Measurements from ENCODE around the gene ADSS1.
A peak's percentile ranks its signal among the peaks of the same experiment; 100 is the strongest.

Gene ADSS1

GRCh38 chr14:104782808-104783139 is 58.7 kb downstream of the ADSS1 start:
- no peak for DNase-seq (ENCODE audit: low spot score)

- no peak for DNase-seq (ENCODE audit: low spot score)
Observed at GRCh38 chr14:104783484-104784217, 59.6 kb downstream of the ADSS1 start.

DNA sequence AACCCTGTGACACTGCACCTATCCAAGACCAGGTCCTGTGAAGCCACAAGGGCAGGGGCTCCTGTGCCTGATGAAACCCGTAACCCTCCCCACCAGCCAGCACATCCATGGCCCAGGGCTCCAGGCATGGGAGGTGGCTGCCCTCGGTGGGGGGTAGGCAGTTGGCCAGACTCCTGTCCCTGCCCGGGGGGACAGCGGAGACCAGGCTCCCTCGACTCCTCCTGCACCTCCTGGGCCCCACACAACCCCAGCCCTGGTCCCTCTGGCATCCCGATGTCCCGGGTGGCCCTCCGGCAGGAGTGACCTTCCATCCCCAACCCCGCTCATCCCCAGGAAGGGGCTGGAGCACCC is 60.2 kb downstream of the ADSS1 start:
- no peak for DNase-seq (ENCODE audit: low spot score)

DNA sequence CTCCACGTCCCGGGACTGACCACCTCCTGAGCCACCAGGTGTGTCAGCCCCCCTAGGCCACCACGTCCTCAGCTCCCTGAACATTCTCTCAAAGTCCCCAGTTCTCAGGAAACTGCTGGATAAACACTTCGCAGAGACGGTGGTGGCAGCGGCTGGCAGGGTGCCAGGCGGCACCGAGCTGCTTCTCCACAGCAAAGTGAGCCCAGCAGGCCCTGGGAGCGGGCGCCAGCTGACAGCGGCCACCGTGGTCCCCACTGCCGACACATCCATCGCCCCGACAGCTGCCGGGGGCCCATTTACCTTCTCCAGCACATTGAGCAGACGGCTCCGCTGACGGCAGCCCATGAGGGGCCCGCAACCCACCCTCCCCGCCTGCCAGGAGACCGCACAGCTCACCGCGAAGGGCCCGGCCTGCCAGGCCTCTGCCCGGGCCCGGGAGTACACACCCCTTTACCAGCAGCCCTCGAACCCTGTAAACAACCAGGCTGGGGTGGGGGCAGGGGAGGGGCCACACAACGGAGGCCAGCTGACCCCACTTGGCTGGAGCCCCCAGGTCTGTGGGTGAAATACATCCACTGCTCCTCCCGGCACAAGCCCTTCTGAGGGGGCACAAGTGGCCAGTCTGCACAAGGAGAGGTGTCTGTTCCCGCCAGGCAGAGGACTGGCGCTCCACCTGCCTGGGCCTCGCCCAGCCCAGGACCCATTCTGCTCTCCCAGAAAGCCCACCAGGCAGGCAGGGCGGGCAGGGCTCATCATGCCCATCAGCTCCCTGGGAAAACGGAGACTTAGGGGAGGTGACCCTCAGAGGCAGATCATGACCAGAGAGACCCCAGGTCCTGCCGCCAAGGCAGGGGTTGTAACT is 61.0 kb downstream of the ADSS1 start:
- DNase-seq (ENCODE audit: low spot score), result no peak

DNA sequence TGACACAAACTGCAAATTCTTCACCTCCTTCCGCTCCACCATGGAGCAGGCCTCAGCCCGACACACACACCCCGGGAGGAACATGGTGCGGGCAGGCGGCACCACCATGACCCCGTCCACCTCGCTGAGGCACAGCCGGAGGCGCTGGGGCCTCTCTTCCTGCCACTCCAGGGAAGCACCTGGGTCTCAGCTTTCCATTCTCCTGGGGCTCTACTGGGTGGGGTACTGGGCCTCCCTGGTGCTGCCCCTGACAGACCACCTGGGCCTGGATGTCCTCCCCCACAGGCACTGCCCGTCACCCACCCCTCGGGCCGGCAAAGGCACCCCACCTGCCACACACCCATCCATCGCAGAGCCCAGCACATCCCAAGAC is 61.7 kb downstream of the ADSS1 start:
- no peak for DNase-seq (ENCODE audit: low spot score)

- no peak for DNase-seq (ENCODE audit: low spot score)
Observed at GRCh38 chr14:104786091-104786586, 62.1 kb downstream of the ADSS1 start.

DNA sequence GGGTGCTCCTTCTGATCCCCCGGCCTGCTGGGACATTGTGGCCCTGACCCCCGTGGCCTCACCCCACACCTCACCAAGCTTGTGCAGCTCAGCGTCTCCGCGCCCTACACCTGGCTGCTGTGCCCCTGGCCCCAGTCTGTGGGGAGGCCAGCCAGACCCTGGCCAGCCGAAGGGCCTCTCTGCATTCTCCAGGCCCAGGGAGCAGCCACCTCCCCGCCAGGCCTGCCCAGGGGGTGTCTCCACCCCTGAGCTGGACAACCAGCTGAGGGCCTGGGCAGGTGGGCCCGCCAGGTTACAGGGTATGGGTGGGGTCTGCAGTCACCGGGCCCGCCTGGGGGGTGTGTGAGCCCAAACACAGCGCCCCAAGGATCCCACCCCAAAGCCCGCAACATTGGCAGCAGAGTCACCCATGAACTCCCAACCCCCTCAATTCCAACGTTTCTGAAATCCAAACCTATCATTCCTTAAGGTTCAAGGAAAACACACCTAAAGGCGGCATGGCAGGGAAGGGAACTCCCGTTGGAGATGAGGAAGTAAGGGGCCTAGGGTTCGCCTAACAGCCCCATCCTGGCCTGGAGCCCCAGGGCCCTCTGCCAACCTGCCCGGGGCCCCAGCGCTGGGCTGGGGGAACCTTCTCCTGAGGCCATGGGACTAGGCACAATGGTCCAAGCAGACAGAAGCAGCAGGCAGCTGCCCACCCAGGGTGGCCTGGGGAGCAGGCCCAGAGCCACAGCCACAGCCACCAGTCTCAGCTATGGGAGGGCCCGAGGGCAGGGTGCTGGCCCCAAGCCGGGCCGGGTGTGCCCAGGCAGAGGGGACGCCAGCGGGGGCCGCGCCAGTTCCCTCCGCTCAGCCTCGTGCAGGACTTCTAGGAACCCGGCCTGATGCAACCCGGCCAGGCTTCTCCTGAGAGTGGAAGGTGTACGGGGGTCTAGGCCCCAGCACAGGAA is 63.0 kb downstream of the ADSS1 start:
- DNase-seq (ENCODE audit: low spot score), result no peak

- no peak for DNase-seq (ENCODE audit: low spot score)
Observed at GRCh38 chr14:104787736-104788135, 63.7 kb downstream of the ADSS1 start.

DNA sequence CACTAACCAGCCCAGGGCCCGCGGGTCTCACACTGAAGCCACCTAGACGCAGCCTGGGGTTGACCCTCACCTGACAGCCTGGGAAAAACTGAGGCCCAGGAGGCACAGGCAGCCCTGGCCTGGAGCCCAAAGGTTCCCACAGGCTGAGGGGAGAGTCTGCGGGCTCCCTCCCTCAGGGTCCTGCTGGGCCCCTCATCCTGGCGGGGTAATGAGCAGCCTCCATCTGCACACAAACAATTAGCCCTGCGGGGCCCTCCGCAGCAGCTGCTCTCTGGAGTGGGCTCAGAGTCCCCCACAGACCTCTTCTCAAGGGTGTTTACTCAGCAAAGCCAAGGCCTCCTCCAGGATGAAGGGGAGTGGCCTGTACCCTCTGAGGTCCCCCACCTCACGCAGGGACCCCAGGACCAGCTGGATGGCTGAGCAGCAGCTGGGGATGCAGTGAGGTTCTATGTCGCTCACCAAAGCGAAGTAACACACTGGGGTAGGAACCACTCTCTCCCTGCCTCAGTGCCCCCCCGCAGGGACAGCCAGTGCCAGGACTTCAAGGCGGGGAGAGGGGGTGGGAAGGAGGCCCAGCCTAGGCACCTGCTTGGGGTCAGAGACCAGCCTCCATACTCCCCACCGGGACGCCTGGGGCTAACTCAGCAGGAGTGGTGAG is 64.3 kb downstream of the ADSS1 start:
- DNase-seq (ENCODE audit: low spot score), result no peak

- no peak for DNase-seq (ENCODE audit: low spot score)
Observed at GRCh38 chr14:104788873-104789663, 65.0 kb downstream of the ADSS1 start.

GRCh38 chr14:104789752-104790743 is 66.0 kb downstream of the ADSS1 start:
- no peak for DNase-seq (ENCODE audit: low spot score)

DNA sequence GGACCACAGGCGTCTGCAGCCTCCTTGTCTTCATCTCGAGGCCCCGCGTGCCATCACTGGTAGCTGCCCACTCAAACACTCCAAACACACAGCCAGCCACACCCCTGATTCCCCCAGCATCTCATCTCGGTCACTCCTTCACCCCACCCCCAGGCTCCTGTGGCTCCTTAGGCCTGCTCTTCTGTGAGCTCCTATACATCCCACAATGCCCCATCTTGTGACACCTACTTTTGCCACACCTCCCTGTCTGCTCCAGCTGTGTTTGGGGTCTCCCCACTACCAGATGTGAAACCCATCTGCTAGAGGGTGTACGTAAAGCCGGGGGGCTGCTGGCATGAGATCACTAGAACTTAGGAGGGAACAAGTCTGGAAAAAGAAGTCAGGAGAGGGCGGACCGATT is 67.4 kb downstream of the ADSS1 start:
- no peak for DNase-seq (ENCODE audit: low spot score)

GRCh38 chr14:104792101-104792884 is 68.3 kb downstream of the ADSS1 start:
- no peak for DNase-seq (ENCODE audit: low spot score)

DNA sequence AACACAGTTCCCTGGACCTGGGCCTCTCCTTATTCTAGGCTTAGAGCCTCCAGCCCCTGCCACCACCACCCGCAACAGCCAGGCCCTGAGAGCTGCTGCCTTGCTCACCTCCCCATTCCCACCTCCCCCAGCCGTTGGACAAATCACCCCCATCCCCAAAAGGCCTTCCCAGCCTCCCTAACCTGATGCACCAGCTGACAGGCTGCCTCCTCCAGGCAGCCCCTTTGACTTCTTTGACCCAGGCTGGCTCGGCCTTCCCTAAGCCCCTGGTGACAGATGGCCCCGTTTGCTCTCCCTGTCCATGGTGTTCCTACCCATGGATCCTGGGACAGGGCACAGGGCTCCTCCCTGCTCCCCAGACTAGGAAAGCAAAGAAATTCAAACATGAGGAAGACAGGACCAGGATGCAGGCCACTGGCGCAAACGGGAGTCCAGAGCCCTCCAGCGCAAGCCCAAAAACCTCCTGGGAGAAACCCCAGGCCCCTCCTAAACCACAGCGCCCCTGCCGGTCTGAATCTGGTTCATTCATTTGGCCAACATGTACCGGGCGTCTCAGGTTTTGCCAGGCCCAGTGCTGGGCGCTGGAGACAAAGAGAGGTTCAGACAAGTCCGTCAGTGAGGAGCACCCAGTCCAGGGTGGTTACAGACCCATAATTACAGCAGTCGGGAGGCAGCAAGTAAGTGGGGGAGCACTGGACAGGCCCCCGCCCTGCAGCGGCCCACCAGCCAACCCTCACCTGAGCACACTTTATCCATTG is 69.1 kb downstream of the ADSS1 start:
- no peak for DNase-seq (ENCODE audit: low spot score)

GRCh38 chr14:104793703-104793959 is 69.6 kb downstream of the ADSS1 start:
- no peak for DNase-seq (ENCODE audit: low spot score)

DNA sequence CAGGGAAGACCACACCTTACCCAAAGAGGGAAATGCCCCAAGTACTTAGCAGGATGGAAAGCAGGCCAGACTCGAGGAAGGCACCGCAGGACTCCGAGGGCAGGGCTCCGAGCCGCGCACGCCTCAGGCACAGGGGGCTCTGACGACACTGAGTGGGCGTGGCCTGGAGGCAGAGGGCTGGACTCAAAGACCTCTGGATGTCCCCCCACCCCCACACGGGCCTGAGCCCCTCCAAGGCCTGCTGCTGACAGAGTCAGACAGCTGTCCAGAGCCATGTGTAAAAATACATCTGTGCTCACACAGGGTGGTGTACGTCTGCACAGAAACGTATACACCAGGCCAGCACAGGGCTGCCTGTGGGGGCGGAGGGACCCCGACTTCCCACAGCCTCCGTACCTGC is 70.1 kb downstream of the ADSS1 start:
- DNase-seq (ENCODE audit: low spot score), result peak; percentile 79

DNA sequence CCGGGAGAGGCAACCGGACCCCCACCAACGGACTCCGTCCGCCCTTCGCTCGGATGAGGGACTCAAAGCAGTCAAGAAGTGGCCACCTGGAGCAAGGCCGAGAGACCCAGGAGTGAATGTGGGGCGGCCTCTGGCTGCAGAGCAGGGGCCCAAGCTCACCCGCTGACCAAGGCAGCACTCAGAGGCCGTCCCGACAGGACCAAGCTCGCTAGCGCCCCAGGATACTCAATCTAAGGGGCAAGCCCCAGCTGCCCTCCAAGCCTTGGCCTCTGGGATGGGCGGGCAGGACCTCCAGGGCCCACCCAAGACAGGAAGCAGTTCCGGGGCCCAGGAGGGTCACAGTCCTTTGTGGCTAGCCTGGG is 70.6 kb downstream of the ADSS1 start:
- peak; percentile 78 for DNase-seq (ENCODE audit: low spot score)

- peak; percentile 72 for DNase-seq (ENCODE audit: low spot score)
Observed at GRCh38 chr14:104794993-104795780, 71.2 kb downstream of the ADSS1 start, which contains the start of gene AKT1. Gene AKT1, minus strand, starts transcription at chr14:104795748. Its CDS starts 3,105 bp downstream, at chr14:104792643.

Measured in AG08396 (cell line).